WTC11 (cell line): ENCODE results near the gene PLPP2.
"Not testable (repeated sequence)": the region's sequence is repeated elsewhere in the genome, so short reads cannot be mapped to it uniquely, and the experiment has no call there.

Experiments
- CREB1 ChIP-seq: sonication (generic); formaldehyde crosslinking; IDR thresholded peaks from 2 replicates; pipeline ENCODE4 v1.8.0; 2023; ENCODE audit warnings: mild to moderate bottlenecking, missing genetic modification reagents
- ELF4 ChIP-seq: sonication (generic); formaldehyde crosslinking; IDR thresholded peaks from 2 replicates; pipeline ENCODE4 v1.8.1; 2022; ENCODE audit warnings: low read depth, mild to moderate bottlenecking, moderate library complexity, missing genetic modification reagents
- GABPB1 ChIP-seq: sonication (generic); formaldehyde crosslinking; IDR thresholded peaks from 2 replicates; pipeline ENCODE4 v1.8.1; 2023; ENCODE audit warnings: mild to moderate bottlenecking, missing genetic modification reagents
- KAT7 ChIP-seq: sonication (generic); formaldehyde crosslinking; IDR thresholded peaks from 2 replicates; pipeline ENCODE4 v1.8.1; 2023; ENCODE audit warnings: missing genetic modification reagents, mild to moderate bottlenecking, borderline replicate concordance
- NFYB ChIP-seq: sonication (generic); formaldehyde crosslinking; conservative IDR thresholded peaks from 2 replicates; pipeline ENCODE4 v1.8.0; 2022; ENCODE audit warnings: low read depth, missing genetic modification reagents
- RELA ChIP-seq: sonication (generic); formaldehyde crosslinking; IDR thresholded peaks from 2 replicates; pipeline ENCODE4 v1.8.1; 2022; ENCODE audit warnings: missing genetic modification reagents, mild to moderate bottlenecking, borderline replicate concordance
- TEAD4 ChIP-seq: sonication (generic); formaldehyde crosslinking; IDR thresholded peaks from 2 replicates; pipeline ENCODE4 v1.8.0; 2022; ENCODE audit warnings: mild to moderate bottlenecking, missing genetic modification reagents
- ZNF423 ChIP-seq: fragments of 250-450 bp; sonication (Bioruptor Pico); IDR thresholded peaks from 2 replicates; pipeline ENCODE4 v2.1.2; 2022; ENCODE audit warnings: mild to moderate bottlenecking, moderate library complexity
- TF ChIP-seq, protein P1 (sequence below): sonication (generic); formaldehyde crosslinking; IDR thresholded peaks from 2 replicates; pipeline ENCODE4 v1.8.0; 2022; ENCODE audit warnings: mild to moderate bottlenecking, missing genetic modification reagents
- TF ChIP-seq, protein P2 (sequence below): fragments of 200-600 bp; IDR thresholded peaks from 2 replicates; pipeline ENCODE4 v1.8.0; 2022; ENCODE audit warnings: antibody characterized with exemption

DNA sequence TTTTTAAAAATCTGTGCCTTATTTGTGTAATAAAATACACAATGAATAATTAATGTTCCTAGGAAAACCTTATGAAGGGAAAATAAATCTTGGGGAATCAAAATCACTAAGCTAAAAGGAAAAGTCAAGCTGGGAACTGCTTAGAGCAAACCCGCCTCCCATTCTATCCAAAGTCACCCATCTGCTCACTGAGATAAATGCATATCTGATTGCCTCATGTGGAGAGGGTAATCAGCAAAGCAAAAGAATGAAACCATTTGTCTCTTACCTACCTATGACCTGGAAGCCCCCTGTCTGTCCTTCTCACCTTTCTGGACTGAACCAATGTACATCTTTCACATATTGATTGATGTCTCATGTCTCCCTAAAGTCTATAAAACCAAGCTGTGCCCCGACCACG lies 34.4 kb downstream of the PLPP2 start:
- TF ChIP-seq, protein P1, sequence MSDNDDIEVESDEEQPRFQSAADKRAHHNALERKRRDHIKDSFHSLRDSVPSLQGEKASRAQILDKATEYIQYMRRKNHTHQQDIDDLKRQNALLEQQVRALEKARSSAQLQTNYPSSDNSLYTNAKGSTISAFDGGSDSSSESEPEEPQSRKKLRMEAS (CRISPR knock-in tag) = not testable (repeated sequence)
- TF ChIP-seq, protein P2, sequence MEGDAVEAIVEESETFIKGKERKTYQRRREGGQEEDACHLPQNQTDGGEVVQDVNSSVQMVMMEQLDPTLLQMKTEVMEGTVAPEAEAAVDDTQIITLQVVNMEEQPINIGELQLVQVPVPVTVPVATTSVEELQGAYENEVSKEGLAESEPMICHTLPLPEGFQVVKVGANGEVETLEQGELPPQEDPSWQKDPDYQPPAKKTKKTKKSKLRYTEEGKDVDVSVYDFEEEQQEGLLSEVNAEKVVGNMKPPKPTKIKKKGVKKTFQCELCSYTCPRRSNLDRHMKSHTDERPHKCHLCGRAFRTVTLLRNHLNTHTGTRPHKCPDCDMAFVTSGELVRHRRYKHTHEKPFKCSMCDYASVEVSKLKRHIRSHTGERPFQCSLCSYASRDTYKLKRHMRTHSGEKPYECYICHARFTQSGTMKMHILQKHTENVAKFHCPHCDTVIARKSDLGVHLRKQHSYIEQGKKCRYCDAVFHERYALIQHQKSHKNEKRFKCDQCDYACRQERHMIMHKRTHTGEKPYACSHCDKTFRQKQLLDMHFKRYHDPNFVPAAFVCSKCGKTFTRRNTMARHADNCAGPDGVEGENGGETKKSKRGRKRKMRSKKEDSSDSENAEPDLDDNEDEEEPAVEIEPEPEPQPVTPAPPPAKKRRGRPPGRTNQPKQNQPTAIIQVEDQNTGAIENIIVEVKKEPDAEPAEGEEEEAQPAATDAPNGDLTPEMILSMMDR = not testable (repeated sequence)
- TF ChIP-seq CREB1 (CRISPR knock-in tag); RELA (CRISPR knock-in tag); ZNF423 (CRISPR knock-in tag); NFYB; GABPB1 (CRISPR knock-in tag); TEAD4 (CRISPR knock-in tag); ELF4; KAT7: not testable (repeated sequence)
